CD14-positive monocyte (primary cell): ENCODE measurements around the gene SIX1. TPM values are rescaled to one million over a fixed set of nuclear protein-coding genes. Genes with fewer than 3 reads are reported as not detected.

Experiments
- DNase-seq, 3 donors: peaks; one replicate each; pipeline ENCODE4 v3.0.0-alpha.2; 2011 to 2022
- H2AFZ ChIP-seq: 2 replicates; pipeline ENCODE4 v1.6.0; 2012; ENCODE audit warnings: mild to moderate bottlenecking, low read depth, low read length, inconsistent platforms; ENCODE audit not compliant: insufficient read depth, poor library complexity, severe bottlenecking
- H3K27ac ChIP-seq, 2 donors: 1 replicate in 1 of 2; 2 replicates in 1 of 2; pipeline ENCODE4 v1.5.1; 2012 to 2013; ENCODE audit warnings: low read length in 2 of 2, control low read depth in 1 of 2, inconsistent platforms in 1 of 2, low read depth in 1 of 2, mild to moderate bottlenecking in 1 of 2
- H3K27me3 ChIP-seq, 2 donors: one replicate each; pipeline versions ENCODE4 v1.6.0 to v1.6.1; 2011 to 2013; ENCODE audit warnings: low read length in 2 of 2; ENCODE audit not compliant: control insufficient read depth in 2 of 2, insufficient read depth in 2 of 2
- H3K36me3 ChIP-seq, 2 donors: replicated peaks in 1 of 2; 1 replicate in 1 of 2; 2 replicates in 1 of 2; pipeline versions ENCODE4 v1.5.1 to v1.6.1; 2012 to 2013; ENCODE audit warnings: low read length in 2 of 2, control low read depth in 1 of 2, inconsistent platforms in 1 of 2, mild to moderate bottlenecking in 1 of 2; ENCODE audit not compliant: insufficient read depth in 2 of 2, control insufficient read depth in 1 of 2
- H3K4me1 ChIP-seq, 2 donors: 1 replicate in 1 of 2; 2 replicates in 1 of 2; pipeline versions ENCODE4 v1.5.1 to v1.6.1; 2012 to 2013; ENCODE audit warnings: low read length in 2 of 2, control low read depth in 1 of 2, inconsistent platforms in 1 of 2, mild to moderate bottlenecking in 1 of 2, moderate library complexity in 1 of 2; ENCODE audit not compliant: insufficient read depth in 2 of 2, control insufficient read depth in 1 of 2
- H3K4me2 ChIP-seq: replicated peaks from 2 replicates; pipeline ENCODE3; 2012; ENCODE audit warnings: low read length, moderate library complexity, mild to moderate bottlenecking; ENCODE audit not compliant: poor library complexity, severe bottlenecking; ENCODE audit errors: extremely low read depth
- H3K4me3 ChIP-seq, 3 experiments: fragments of 200-600 bp in 1 of 3; sonication (generic) in 1 of 3; replicated peaks in 1 of 3; 1 replicate in 2 of 3; 2 replicates in 1 of 3; pipeline ENCODE4 v1.5.1; 2011 to 2013; ENCODE audit warnings: low read length in 3 of 3, mild to moderate bottlenecking in 3 of 3, control low read depth in 2 of 3, low read depth in 2 of 3, inconsistent platforms in 1 of 3, moderate library complexity in 1 of 3
- H3K79me2 ChIP-seq: 2 replicates; pipeline ENCODE4 v1.6.0; 2012; ENCODE audit warnings: mild to moderate bottlenecking, control low read depth, inconsistent platforms, low read length, moderate library complexity; ENCODE audit not compliant: insufficient read depth
- H3K9ac ChIP-seq: 2 replicates; pipeline ENCODE4 v1.6.0; 2017; ENCODE audit warnings: low read length, mild to moderate bottlenecking; ENCODE audit not compliant: insufficient read depth, poor library complexity, severe bottlenecking
- H3K9me3 ChIP-seq, 2 donors: replicated peaks in 1 of 2; 1 replicate in 1 of 2; 2 replicates in 1 of 2; pipeline versions ENCODE4 v1.5.1 to v1.6.1; 2012 to 2013; ENCODE audit warnings: low read length in 2 of 2, control low read depth in 1 of 2; ENCODE audit not compliant: control insufficient read depth in 1 of 2, insufficient read depth in 1 of 2
- H4K20me1 ChIP-seq: 2 replicates; pipeline ENCODE4 v1.6.0; 2012; ENCODE audit warnings: mild to moderate bottlenecking, low read length, control low read depth, moderate library complexity; ENCODE audit not compliant: insufficient read depth
- H3K27ac Mint-ChIP-seq, 7 donors: one replicate each; pipeline ENCODE4 v1.8.0; 2020; ENCODE audit warnings: mild to moderate bottlenecking in 7 of 7, mixed read lengths in 7 of 7, moderate library complexity in 6 of 7, inconsistent platforms in 2 of 7
- H3K27me3 Mint-ChIP-seq, 3 donors: one replicate each; pipeline ENCODE4 v1.8.0; 2021 to 2022; ENCODE audit warnings: low read depth in 3 of 3, mild to moderate bottlenecking in 3 of 3, mixed read lengths in 3 of 3, moderate library complexity in 3 of 3, inconsistent platforms in 1 of 3
- H3K36me3 Mint-ChIP-seq, 2 donors: one replicate each; pipeline ENCODE4 v1.8.0; 2020; ENCODE audit warnings: mixed read lengths in 2 of 2, inconsistent platforms in 1 of 2, mild to moderate bottlenecking in 1 of 2
- H3K4me1 Mint-ChIP-seq: one replicate; pipeline ENCODE4 v1.8.0; 2020; ENCODE audit warnings: mild to moderate bottlenecking, mixed read lengths
- H3K4me3 Mint-ChIP-seq, 2 donors: one replicate each; pipeline ENCODE4 v1.8.0; 2020; ENCODE audit warnings: mild to moderate bottlenecking in 2 of 2, mixed read lengths in 2 of 2, moderate library complexity in 1 of 2
- H3K9me3 Mint-ChIP-seq, 7 donors: one replicate each; pipeline ENCODE4 v1.8.0; 2020 to 2022; ENCODE audit warnings: mixed read lengths in 7 of 7, mild to moderate bottlenecking in 6 of 7, moderate library complexity in 6 of 7, inconsistent platforms in 2 of 7
- WGBS: methylation state at CpG from one replicate; pipeline ENCODE4 v1.1.5; 2013; ENCODE audit warnings: missing lambda C conversion rate; ENCODE audit not compliant: insufficient coverage; 5-methylcytosine and 5-hydroxymethylcytosine counted together
- intact Hi-C, 2 donors: fragments of 100-400 bp; cut with micrococcal nuclease; formaldehyde crosslinking; loops; one replicate each; pipeline versions ENCODE4 v1.15.0 to v1.15.1; 2023
- polyA plus RNA-seq, 3 donors: library from polyadenylated mRNA; depleted of rRNA in 1 of 3; unstranded in 2 of 3; stranded (reverse) in 1 of 3; fragments of 300-500 nt in 2 of 3; fragments of >200 nt in 1 of 3; fragmentation: Illumina TruSeq in 2 of 3; gene quantifications; 1 replicate in 2 of 3; 2 replicates in 1 of 3; pipeline ENCODE4 v1.2.3, GENCODE V29; 2012 to 2021
- TF ChIP-seq, protein P1 (sequence below): fragments of 200-600 bp; IDR thresholded peaks from one replicate; pipeline ENCODE4 v1.8.0; 2022; ENCODE audit warnings: antibody characterized with exemption, mild to moderate bottlenecking

SIX1 gene
- polyA plus RNA-seq, 3 donors = not detected

DNA sequence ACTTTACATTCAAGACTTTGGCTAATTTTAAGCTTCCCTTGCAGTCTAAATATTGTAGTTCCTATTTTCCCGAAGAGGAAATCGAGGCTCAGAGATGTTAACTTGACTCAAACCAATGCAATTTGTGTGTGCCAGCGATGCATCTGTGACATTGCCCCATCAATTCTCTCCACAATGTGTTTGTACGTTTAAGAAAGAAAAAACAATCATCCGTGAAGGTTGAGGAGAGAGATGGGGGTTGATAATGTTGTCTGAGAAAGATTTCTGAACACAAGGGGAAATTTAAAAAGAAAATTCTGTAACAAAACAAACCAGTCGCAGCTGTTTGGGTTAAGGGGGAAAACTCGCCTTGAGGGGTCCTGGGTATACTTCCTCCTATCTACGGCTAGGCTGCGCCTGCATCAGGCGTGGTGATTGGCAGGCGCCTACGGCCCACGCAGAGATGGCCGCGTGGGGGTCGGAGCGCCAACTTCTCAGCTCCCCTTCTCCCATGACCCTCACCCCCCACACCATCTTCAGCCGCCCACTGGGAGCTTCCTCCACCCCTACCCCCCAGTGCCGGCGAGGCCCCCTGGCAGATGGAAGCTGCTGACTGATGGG lies 12.3 kb downstream of the SIX1 start:
- Mint-ChIP-seq H3K27ac (no peak overlapping the region), H3K4me3 (peak overlapping the region in 1 of 2 donors; percentile 75), H3K9me3 (peaks cover 0 to 21% (median 10%) of the 10 kb centered on the region in 7 donors), H3K36me3 (peaks cover 0 to 3% of the 10 kb centered on the region in 2 donors), H3K27me3 (peaks cover 82 to 94% (median 86%) of the 10 kb centered on the region in 3 donors), H3K4me1 (peaks cover 8% of the 10 kb centered on the region)
- DNase-seq = no peak
- WGBS = 4% methylated on average over 12 of the region's 20 CpGs
- intact Hi-C loops = no loop called here
- Histone ChIP-seq H4K20me1 (no peaks in the 10 kb centered on the region), H3K4me1 (peaks cover 6 to 10% of the 10 kb centered on the region in 2 donors), H3K9me3 (peaks cover 3 to 44% of the 10 kb centered on the region in 2 donors), H2AFZ (no peak overlapping the region), H3K27ac (no peak overlapping the region), H3K36me3 (no peaks in the 10 kb centered on the region), H3K4me3 (no peak overlapping the region), H3K9ac (no peak overlapping the region), H3K27me3 (peaks cover 86 to 90% of the 10 kb centered on the region in 2 donors), H3K79me2 (no peaks in the 10 kb centered on the region), H3K4me2 (no peak overlapping the region)
- TF ChIP-seq, protein P1, sequence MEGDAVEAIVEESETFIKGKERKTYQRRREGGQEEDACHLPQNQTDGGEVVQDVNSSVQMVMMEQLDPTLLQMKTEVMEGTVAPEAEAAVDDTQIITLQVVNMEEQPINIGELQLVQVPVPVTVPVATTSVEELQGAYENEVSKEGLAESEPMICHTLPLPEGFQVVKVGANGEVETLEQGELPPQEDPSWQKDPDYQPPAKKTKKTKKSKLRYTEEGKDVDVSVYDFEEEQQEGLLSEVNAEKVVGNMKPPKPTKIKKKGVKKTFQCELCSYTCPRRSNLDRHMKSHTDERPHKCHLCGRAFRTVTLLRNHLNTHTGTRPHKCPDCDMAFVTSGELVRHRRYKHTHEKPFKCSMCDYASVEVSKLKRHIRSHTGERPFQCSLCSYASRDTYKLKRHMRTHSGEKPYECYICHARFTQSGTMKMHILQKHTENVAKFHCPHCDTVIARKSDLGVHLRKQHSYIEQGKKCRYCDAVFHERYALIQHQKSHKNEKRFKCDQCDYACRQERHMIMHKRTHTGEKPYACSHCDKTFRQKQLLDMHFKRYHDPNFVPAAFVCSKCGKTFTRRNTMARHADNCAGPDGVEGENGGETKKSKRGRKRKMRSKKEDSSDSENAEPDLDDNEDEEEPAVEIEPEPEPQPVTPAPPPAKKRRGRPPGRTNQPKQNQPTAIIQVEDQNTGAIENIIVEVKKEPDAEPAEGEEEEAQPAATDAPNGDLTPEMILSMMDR = no peak

DNA sequence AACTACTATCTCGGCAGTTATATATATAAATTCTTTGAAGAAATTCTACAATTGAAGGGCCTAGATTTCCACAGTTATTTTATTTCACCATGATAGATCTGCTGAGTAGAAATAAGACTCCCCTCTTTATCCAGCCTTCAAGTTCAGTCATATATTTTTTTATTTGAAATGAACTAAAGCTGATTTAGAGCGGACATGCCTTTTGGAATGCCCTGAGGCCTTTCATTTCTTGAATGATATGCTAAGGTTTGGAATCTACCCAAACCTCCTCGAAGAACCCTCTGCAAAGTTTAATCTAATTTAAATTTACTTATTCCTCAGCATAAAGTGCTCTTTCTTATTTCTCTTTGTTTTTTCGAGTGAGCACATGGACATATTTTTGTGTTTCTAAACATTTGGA lies 15.1 kb downstream of the SIX1 start:
- Histone ChIP-seq H3K4me2 (no peak overlapping the region), H2AFZ (no peak overlapping the region), H3K9ac (no peak overlapping the region), H3K36me3 (no peaks in the 10 kb centered on the region), H3K79me2 (no peaks in the 10 kb centered on the region), H3K27ac (no peak overlapping the region), H3K9me3 (peaks cover 3 to 25% of the 10 kb centered on the region in 2 donors), H3K27me3 (peaks cover 83 to 87% of the 10 kb centered on the region in 2 donors), H3K4me1 (peaks cover 6 to 10% of the 10 kb centered on the region in 2 donors), H3K4me3 (no peak overlapping the region), H4K20me1 (no peaks in the 10 kb centered on the region)
- WGBS = no CpG with 5 or more reads among the region's 4 CpGs
- Mint-ChIP-seq H3K4me1 (peaks cover 8% of the 10 kb centered on the region), H3K27me3 (peaks cover 60 to 86% (median 63%) of the 10 kb centered on the region in 3 donors), H3K4me3 (no peak overlapping the region), H3K27ac (no peak overlapping the region), H3K9me3 (peaks cover 0 to 12% (median 5%) of the 10 kb centered on the region in 7 donors), H3K36me3 (peaks cover 0 to 3% of the 10 kb centered on the region in 2 donors)
- DNase-seq = no peak
- intact Hi-C loops = no loop called here
- TF ChIP-seq, protein P1 = no peak
